Endothelial cell of umbilical vein (primary cell): Measurements from ENCODE around the gene FAM222B. TPM values are rescaled to one million over a fixed set of nuclear protein-coding genes. Genes with fewer than 3 reads are reported as not detected.

Experiments used
- BruUV-seq: library from RNA; stranded (reverse); fragments of 400-500 nt; replicated peaks from 2 replicates; lab custom pipeline; 2021; lab: Mats Ljungman, UMichigan
- CTCF ChIA-PET: fragments of 300-600, 350-600 bp; sonication (Branson Sonifier 250); formaldehyde crosslinking; loops from one replicate; lab custom pipeline; 2021; ENCODE audit warnings: antibody characterized with exemption, inconsistent platforms; lab: Charles Lee
- POLR2A ChIA-PET: fragments of 300-600, 350-600 bp; sonication (Branson Sonifier 250); formaldehyde crosslinking; loops from one replicate; lab custom pipeline; 2021; ENCODE audit warnings: antibody characterized with exemption, inconsistent platforms; lab: Charles Lee
- DNase-seq: peaks from one replicate; pipeline ENCODE4 v3.0.0-alpha.2; 2011; ENCODE audit warnings: low read depth, low spot score
- FAIRE-seq: peaks from 2 replicates; lab custom pipeline; 2011; peaks lifted over from hg19 to GRCh38; lab: Jason Lieb, UNC
- H2AFZ ChIP-seq: 2 replicates; pipeline ENCODE4 v1.6.0; 2012; ENCODE audit warnings: low read depth, low read length, control low read depth, inconsistent platforms
- H3K27ac ChIP-seq: 2 replicates; pipeline ENCODE4 v1.5.1; 2011; ENCODE audit warnings: low read depth, mild to moderate bottlenecking, control low read depth, low read length, moderate library complexity; ENCODE audit not compliant: insufficient read depth
- H3K27me3 ChIP-seq, 2 experiments: 2 replicates each; pipeline versions ENCODE4 v1.6.0 to v1.6.1; 2011; ENCODE audit warnings: low read length in 2 of 2, mixed read lengths in 1 of 2; ENCODE audit not compliant: control insufficient read depth in 2 of 2, insufficient read depth in 2 of 2
- H3K36me3 ChIP-seq, 2 experiments: 2 replicates in 1 of 2; 3 replicates in 1 of 2; pipeline ENCODE4 v1.5.1; 2011; ENCODE audit warnings: low read length in 2 of 2, mild to moderate bottlenecking in 1 of 2, moderate library complexity in 1 of 2; ENCODE audit not compliant: control insufficient read depth in 2 of 2, insufficient read depth in 2 of 2; ENCODE audit errors: extremely low read depth in 1 of 2
- H3K4me1 ChIP-seq: 3 replicates; pipeline ENCODE4 v1.5.1; 2011; ENCODE audit warnings: mild to moderate bottlenecking, low read length; ENCODE audit not compliant: control insufficient read depth, insufficient read depth; ENCODE audit errors: extremely low read depth
- H3K4me2 ChIP-seq: 2 replicates; pipeline ENCODE4 v1.6.1; 2011; ENCODE audit warnings: low read length, control low read depth, mixed read lengths; ENCODE audit not compliant: insufficient read depth
- H3K4me3 ChIP-seq, 3 experiments: fragments of 200-600 bp in 1 of 3; sonication (generic), shearing (Covaris generic) in 1 of 3; replicated peaks in 1 of 3; 2 replicates each; pipeline ENCODE4 v1.5.1; 2011 to 2016; ENCODE audit warnings: control low read depth in 3 of 3, low read length in 3 of 3, mild to moderate bottlenecking in 2 of 3, inconsistent platforms in 1 of 3, low read depth in 1 of 3, moderate library complexity in 1 of 3; ENCODE audit not compliant: insufficient read depth in 1 of 3
- H3K79me2 ChIP-seq: 2 replicates; pipeline ENCODE4 v1.6.0; 2012; ENCODE audit warnings: low read length, inconsistent platforms; ENCODE audit not compliant: control insufficient read depth, insufficient read depth
- H3K9ac ChIP-seq: replicated peaks from 2 replicates; pipeline ENCODE3; 2011; ENCODE audit warnings: low read length, control low read depth; ENCODE audit not compliant: insufficient read depth; ENCODE audit errors: extremely low read depth
- H3K9me1 ChIP-seq: replicated peaks from 3 replicates; pipeline ENCODE4 v1.6.0; 2011; ENCODE audit warnings: mild to moderate bottlenecking, low read length; ENCODE audit not compliant: control insufficient read depth, insufficient read depth; ENCODE audit errors: extremely low read depth
- H3K9me3 ChIP-seq: replicated peaks from 2 replicates; pipeline ENCODE4 v1.5.1; 2012; ENCODE audit warnings: low read length, inconsistent platforms; ENCODE audit not compliant: control insufficient read depth, insufficient read depth
- H4K20me1 ChIP-seq: replicated peaks from 2 replicates; pipeline ENCODE3; 2011; ENCODE audit warnings: mild to moderate bottlenecking, low read length; ENCODE audit not compliant: control insufficient read depth, insufficient read depth; ENCODE audit errors: extremely low read depth
- EZH2 ChIP-seq: IDR thresholded peaks from 2 replicates; pipeline ENCODE4 v1.6.1; 2012; ENCODE audit warnings: borderline replicate concordance, low read depth, mild to moderate bottlenecking, moderate library complexity, low read length, inconsistent platforms; ENCODE audit not compliant: severe bottlenecking
- FOS ChIP-seq: IDR thresholded peaks from 2 replicates; pipeline ENCODE4 v1.6.1; 2011; ENCODE audit warnings: mild to moderate bottlenecking, low read length, moderate library complexity, borderline replicate concordance; ENCODE audit not compliant: insufficient read depth
- GATA2 ChIP-seq: IDR thresholded peaks from 2 replicates; pipeline ENCODE4 v1.7.0; 2011; ENCODE audit warnings: low read depth, mild to moderate bottlenecking, moderate library complexity, mixed read lengths, low read length; ENCODE audit not compliant: insufficient read length, insufficient read depth
- JUN ChIP-seq: IDR thresholded peaks from 2 replicates; pipeline ENCODE4 v1.6.1; 2011; ENCODE audit warnings: borderline replicate concordance, low read depth; ENCODE audit not compliant: insufficient read length, insufficient read depth
- MYC ChIP-seq: IDR thresholded peaks from one replicate; pipeline ENCODE4 v1.6.1; 2011; ENCODE audit warnings: mild to moderate bottlenecking, low read depth, low read length
- POLR2A ChIP-seq: IDR thresholded peaks from 2 replicates; pipeline ENCODE4 v1.6.1; 2012; ENCODE audit warnings: low read depth, mild to moderate bottlenecking, control low read depth, low read length
- POLR2AphosphoS5 ChIP-seq: IDR thresholded peaks from 2 replicates; pipeline ENCODE4 v1.6.1; 2012; ENCODE audit warnings: low read depth, mild to moderate bottlenecking, control low read depth, low read length, moderate library complexity; ENCODE audit not compliant: insufficient read depth
- dilution Hi-C: fragments of 300-500 bp; cut with MboI; formaldehyde crosslinking; loops from one replicate; pipeline ENCODE4 v1.15.0; 2019; ENCODE audit warnings: low sequenced_read_pairs; ENCODE audit not compliant: extremely low pct_ligation_motif_present
- intact Hi-C: fragments of 100-400 bp; cut with micrococcal nuclease; formaldehyde crosslinking; loops from one replicate; pipeline ENCODE4 v1.10.0; 2022
- polyA plus RNA-seq, 4 experiments: library from polyadenylated mRNA; depleted of rRNA in 3 of 4; stranded (reverse) in 3 of 4; unstranded in 1 of 4; fragments of >200 nt; gene quantifications; 2 replicates each; pipeline versions ENCODE4 v1.2.1 to v1.2.3, GENCODE V29; 2011 to 2012; ENCODE audit warnings: missing spikeins in 1 of 4
- total RNA-seq: library from RNA; stranded (reverse); gene quantifications from 2 replicates; pipeline ENCODE4 v1.2.3, GENCODE V29; 2021
- TF ChIP-seq, protein P1 (sequence below): IDR thresholded peaks from 2 replicates; pipeline ENCODE4 v1.6.1; 2011; ENCODE audit not compliant: insufficient read depth, insufficient read length
- TF ChIP-seq, protein P2 (sequence below), 2 donors: IDR thresholded peaks; 1 replicate in 1 of 2; 2 replicates in 1 of 2; pipeline ENCODE4 v1.5.1; 2011; ENCODE audit warnings: low read length in 2 of 2, mild to moderate bottlenecking in 2 of 2, moderate library complexity in 2 of 2, control low read depth in 1 of 2, inconsistent platforms in 1 of 2, low read depth in 1 of 2; ENCODE audit not compliant: insufficient read depth in 1 of 2; ENCODE audit errors: extremely low read depth in 1 of 2

The FAM222B gene
- total and polyA plus RNA-seq, 2 donors (not counting 3 experiments of a cell fraction or from before 2014, with no cell fraction given): 21.1 to 30.6 TPM

GRCh38 chr17:28863953-28864352 lies 21.4 kb upstream of the FAM222B start:
- CTCF ChIA-PET: interaction anchor here (1.4 to 2.0 kb wide), 4 partner anchors 15 to 32 kb away, joined by 3 to 9 read pairs (median 5); partner anchors contain the start of gene FAM222B

More at GRCh38 chr17:28863953-28864352, 21.4 kb upstream of the FAM222B start:
- H2AFZ ChIP-seq: no peak overlapping the region
- H3K9ac ChIP-seq: no peak overlapping the region
- BruUV-seq: no TSS peak
- no peaks in the 10 kb centered on the region for H3K27me3 ChIP-seq
- FAIRE-seq: no peak
- H3K9me3 ChIP-seq: no peaks in the 10 kb centered on the region
- no peak for DNase-seq
- no peaks in the 10 kb centered on the region for H3K9me1 ChIP-seq
- POLR2A ChIA-PET: no interaction called here
- H4K20me1 ChIP-seq: no peaks in the 10 kb centered on the region
- no peak for TF ChIP-seq JUN
- TF ChIP-seq, protein P1, sequence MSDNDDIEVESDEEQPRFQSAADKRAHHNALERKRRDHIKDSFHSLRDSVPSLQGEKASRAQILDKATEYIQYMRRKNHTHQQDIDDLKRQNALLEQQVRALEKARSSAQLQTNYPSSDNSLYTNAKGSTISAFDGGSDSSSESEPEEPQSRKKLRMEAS: no peak
- no peak for TF ChIP-seq MYC
- no peak for TF ChIP-seq GATA2
- TF ChIP-seq, protein P2, sequence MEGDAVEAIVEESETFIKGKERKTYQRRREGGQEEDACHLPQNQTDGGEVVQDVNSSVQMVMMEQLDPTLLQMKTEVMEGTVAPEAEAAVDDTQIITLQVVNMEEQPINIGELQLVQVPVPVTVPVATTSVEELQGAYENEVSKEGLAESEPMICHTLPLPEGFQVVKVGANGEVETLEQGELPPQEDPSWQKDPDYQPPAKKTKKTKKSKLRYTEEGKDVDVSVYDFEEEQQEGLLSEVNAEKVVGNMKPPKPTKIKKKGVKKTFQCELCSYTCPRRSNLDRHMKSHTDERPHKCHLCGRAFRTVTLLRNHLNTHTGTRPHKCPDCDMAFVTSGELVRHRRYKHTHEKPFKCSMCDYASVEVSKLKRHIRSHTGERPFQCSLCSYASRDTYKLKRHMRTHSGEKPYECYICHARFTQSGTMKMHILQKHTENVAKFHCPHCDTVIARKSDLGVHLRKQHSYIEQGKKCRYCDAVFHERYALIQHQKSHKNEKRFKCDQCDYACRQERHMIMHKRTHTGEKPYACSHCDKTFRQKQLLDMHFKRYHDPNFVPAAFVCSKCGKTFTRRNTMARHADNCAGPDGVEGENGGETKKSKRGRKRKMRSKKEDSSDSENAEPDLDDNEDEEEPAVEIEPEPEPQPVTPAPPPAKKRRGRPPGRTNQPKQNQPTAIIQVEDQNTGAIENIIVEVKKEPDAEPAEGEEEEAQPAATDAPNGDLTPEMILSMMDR (IDR thresholded peaks at IDR 0.05; ENCODE audit: extremely low read depth in 1 of 2, insufficient read depth in 1 of 2, low read depth in 1 of 2, low read length in 2 of 2): no peak
- TF ChIP-seq EZH2: no peak
- no peak for TF ChIP-seq POLR2AphosphoS5
- no peak for TF ChIP-seq FOS
- TF ChIP-seq POLR2A: no peak
- peaks cover 13% of the 10 kb centered on the region for H3K4me1 ChIP-seq
- H3K4me3 ChIP-seq: no peak overlapping the region
- no peak overlapping the region for H3K27ac ChIP-seq
- H3K4me2 ChIP-seq: no peak overlapping the region
- peaks cover 3 to 9% of the 10 kb centered on the region in 2 experiments for H3K36me3 ChIP-seq
- intact Hi-C loops (no loop called here), dilution Hi-C loops (no loop called here)
- H3K79me2 ChIP-seq: no peaks in the 10 kb centered on the region
